GM19043 (cell line): ENCODE measurements around the gene PBX2.
"Not testable (repeated sequence)": the region's sequence is repeated elsewhere in the genome, so short reads cannot be mapped to it uniquely, and the experiment has no call there.

ENCODE experiments used
- ATAC-seq: cut with Tn5 transposase; IDR thresholded peaks from one replicate; pipeline ENCODE4 v1.9.1; 2021; ENCODE audit warnings: low read depth; ENCODE audit not compliant: unreplicated experiment

Gene PBX2, protein sequence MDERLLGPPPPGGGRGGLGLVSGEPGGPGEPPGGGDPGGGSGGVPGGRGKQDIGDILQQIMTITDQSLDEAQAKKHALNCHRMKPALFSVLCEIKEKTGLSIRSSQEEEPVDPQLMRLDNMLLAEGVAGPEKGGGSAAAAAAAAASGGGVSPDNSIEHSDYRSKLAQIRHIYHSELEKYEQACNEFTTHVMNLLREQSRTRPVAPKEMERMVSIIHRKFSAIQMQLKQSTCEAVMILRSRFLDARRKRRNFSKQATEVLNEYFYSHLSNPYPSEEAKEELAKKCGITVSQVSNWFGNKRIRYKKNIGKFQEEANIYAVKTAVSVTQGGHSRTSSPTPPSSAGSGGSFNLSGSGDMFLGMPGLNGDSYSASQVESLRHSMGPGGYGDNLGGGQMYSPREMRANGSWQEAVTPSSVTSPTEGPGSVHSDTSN

DNA sequence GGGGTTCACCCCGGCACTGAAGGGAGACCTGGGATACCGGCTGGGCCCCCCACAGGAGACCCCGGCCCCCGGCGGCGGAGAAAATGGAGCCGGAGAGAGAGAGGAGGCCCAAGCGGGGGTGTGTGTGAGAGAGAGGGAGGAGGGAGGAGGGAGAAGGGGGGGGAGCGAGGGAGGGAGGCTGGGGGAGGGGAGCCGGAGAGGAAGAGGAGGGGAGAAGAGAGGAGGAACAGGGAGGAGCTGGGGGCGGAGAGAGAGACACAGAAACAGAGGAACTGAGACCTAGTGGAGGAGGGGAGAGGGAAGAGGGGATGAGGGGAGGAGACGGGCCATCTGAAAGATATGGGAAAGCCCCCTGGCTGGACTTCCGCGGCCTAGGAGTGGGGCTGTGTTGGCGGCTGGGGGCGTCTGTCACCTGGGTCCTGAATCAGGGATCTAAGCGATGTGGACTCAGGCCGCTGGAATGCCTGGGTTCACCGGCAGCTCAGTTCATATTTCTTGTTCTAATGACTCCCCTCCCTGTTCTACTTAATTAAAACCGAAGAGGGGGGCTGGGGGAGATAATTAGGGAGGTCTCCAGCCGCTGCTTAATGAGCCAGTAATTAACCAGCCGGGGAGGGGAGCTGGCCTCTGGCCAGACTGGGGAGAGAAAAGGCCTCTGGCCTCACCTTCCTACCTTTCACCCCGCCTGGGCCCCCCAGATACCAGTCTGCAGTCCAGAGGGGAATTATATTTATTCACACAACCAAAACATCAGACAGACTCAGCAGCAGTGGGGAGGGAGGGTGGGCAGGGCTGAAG, at the start of gene PBX2:
TSS of gene PBX2 (minus strand) at position 149 of the 798 bp plus-strand sequence. CDS start 287 bp downstream, outside the sequence.
- peak; percentile 51 for ATAC-seq

DNA sequence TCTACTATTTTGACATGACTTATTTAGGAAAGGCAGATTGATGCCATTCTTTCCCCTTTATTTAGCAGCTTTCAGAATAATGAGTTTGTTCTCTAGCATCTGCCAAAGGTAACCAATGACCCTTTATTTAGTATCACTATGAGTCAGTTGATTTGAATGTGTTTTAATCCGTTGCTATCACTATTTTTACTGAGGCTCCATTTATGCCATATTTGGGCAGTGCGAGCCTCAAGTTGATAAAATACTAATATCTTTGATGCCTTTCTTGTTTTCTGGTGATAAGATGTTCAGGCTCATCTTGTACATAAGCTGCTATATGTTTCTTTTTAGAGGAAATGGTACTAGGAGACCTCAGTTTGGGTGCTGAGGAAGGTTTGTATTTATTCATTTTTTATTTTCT, 49.5 kb upstream of the PBX2 start:
- ATAC-seq: no peak

DNA sequence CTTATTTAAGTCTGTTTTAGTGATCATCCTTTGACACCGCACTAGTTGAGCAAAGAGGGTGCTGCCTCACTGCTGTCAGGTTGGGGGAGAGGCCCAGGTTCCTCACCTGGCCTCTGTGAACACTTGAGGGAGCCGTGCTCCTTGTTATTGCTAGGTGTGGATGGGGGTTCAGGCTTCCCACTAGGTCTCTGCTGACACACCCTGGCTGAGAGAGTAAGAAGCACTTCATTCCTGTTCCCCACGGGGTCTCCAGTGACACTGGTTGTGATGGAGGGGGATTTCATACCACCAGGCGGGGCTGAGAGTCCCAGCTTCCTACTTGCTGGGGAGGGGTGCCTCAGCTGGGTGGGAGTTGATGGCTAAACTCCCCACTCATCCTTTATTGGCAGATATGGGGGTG, 44.9 kb upstream of the PBX2 start:
- no peak for ATAC-seq

DNA sequence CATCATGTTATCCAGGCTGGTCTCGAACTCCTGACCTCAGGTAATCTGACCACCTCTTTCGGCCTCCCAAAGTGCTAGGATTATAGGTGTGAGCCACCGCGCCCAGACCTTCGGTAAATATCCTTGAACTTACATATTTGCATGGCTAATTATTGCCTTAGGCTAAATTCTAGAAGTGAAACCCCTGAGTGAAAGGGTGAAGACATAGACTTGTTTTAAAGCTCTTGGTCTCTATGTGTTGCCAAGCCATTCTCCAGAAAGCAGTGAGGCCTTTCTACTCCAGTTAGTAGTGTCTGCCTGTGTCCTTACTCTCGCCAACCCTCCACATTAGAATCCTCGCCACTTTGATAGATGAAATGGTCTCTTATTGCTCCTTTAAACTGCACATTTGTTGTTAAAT, 36.4 kb upstream of the PBX2 start:
- no peak for ATAC-seq

DNA sequence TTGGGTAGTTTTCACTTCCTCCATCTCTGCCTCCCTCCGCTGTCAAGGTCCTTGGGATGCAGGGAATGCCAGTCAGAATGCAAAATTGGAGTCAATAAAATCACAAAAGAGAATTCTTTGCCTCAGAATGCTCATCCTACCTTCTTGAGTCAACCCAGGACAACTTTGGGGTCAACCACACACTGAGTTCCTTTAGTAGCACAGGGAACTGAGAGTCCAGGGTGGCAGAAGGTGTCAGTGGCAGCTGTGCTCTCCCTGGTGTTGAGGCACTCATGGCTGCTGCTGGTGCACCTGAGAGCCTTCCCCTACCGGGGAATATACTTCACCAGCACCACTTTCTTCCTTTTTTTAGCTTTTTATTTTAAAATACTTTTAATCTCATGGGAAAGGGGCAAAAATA, 34.7 kb upstream of the PBX2 start:
- no peak for ATAC-seq

DNA sequence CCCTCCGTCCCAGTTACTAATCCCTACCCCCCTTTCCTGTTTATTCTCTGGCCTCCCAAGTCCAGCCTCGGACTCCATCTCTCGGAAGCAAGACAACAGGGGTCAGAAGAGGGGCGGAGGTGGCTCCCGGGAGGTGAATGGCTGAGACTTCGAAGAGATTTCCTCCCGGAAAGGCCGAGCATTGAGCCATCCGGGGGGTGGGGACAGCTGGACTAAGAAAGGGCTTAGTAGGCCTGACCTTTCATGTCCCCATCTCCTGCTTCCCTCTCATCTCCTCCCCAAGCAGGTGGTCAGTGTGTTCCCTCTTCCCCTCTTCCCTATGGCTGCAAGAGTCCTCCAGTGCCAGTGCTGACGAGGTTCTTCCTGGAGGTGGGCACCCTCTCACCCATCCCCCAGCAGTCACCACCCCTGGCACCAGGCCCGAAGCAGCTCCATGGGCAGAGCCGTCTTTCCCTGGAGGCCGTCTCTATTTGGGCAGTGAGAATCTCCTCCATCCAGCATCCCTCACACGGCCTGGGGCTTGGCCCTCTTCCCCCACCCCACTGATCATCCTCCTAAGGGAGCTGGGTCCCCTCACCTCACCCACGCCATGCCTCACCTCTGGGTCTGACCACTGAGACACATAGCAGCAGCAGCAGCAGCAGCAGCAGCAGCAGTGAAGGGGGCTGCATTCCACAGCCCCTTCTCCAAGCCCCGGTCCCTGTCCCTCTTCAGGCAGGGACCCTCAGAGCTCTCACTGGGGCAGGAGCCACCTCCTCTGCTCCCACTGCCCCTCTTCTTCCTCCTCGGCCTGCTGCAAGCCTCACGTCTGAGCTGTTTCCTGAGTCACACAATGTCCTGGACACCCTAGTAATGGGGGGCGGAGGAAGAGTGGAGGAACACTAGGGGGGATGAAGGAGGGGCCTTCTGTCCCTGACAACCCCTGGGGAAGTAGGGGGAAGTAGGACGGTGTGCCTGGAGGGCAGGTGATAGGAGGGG, 33.5 kb upstream of the PBX2 start, which contains the start of gene NOTCH4:
TSS of gene NOTCH4 (minus strand) at position 810 of the 978 bp plus-strand sequence. CDS start at position 671, 139 bp downstream.
- ATAC-seq: no peak

DNA sequence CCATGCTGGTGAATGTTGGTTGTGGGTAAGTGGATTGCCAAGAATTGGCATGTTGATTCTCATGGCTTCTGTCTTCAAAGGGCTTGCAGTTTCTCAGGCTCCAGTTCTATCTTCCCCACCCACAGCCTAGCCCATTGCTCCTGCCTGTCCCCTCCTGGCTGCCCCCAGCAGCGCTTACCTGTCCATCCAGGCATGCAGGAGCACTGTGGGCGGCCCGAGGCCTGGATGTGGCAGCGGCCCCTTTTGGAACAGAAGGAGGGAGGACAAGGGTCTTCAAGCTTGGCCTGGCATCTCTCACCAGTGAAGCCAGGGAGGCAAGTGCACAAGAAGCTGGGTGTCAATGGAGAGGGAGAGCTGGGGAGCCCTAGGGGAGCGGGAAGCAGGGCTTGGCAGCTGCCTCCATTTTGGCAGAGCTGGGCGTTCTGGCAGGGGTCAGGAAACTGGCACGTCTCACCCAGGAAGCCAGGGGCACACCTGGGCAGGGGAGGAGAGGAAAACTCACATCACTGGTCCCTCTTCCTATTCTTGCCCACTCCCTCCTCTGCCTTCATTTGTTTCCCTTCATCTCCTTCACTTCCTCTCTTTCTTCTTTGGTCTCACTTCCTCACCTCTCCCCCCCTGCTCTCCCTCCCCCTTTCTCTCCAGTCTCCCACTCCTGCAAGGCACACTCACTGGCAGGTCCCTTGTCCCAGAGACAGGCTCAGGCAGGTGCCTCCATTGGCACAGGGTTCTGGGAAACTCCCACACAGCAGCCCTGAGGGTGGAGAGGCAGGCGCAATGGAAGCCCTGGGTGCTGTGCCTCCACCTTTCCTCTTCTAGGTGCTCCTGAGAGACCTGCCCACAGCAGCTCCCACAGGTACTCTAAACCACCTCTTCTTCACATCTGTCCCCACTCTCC, 32.6 kb upstream of the PBX2 start:
- ATAC-seq: no peak

DNA sequence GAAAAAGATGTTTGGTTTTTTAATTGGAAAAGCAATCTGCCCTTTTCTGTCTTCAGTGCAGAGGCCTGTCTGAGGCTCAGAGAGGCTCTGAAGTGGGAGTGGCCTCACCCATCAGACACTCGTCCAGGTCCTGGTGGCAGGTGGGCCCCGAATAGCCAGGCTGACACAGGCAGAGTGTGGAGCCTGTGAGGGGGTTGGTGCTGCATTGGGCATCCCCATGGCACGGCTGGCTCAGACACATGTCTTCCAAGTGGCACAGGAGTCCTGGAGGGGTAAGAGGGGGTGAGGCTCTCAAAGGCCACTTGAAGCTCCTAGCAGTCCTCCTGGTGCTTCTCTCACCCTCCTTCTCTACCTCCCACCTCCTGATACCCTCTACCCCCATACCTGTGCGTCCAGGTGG, 30.0 kb upstream of the PBX2 start:
- no peak for ATAC-seq

DNA sequence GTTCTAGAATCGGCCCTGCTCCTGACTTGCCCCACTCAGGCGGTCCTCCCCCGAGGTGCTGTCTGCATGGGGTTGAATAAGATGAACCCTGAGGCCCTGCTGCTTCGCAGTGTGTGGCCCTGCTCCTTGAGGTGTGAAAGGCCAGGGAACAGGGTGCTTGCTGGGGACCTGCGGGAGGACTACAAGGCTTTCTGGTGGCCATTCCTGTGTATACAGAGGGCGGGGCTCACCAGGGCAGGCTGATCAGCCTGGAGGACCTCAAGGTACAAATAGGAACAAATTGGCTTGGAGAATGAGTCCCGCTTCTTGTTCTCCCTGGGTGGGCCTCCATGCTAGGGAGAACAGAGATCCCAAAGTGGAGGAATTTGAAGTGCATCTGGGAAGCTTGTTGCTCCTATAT, 28.2 kb upstream of the PBX2 start:
- no peak for ATAC-seq

DNA sequence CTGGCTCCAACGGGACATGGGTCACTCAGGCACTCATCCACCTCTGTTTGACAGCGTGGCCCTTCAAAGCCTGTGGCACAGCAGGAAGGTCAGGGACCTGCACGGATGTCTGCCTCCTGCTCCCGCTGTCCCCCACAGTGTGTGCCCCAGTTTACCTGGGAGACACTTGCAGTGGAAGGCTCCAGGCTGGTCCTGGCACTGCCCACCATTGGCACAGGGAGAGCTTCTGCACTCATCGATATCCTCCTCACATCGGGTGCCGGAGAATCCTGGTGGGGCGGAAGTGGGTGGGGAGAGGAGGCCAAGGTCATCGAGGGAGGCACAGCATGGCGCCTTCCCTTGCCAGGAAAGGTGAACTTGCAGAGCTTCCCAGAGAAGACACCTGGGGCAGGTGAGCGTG, 27.0 kb upstream of the PBX2 start:
- no peak for ATAC-seq

DNA sequence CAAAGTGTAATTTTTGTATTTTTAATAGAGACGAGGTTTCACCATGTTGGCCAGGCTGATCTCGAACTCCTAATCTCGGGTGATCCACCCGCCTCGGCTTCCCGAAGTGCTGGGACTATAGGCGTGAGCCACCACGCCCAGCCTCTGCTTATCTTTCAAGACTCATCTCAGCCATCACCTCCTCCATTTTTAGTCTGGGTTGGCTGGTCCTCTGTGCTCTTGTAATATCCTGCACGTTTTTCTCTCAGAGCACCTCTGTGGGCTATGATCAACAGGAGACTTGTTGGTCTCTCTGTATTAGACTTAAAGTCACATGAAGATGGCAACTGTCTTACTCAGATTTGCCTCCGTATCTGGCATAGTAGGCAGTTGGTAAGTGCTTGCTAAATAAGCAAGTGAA, 26.3 kb upstream of the PBX2 start:
- no peak for ATAC-seq

DNA sequence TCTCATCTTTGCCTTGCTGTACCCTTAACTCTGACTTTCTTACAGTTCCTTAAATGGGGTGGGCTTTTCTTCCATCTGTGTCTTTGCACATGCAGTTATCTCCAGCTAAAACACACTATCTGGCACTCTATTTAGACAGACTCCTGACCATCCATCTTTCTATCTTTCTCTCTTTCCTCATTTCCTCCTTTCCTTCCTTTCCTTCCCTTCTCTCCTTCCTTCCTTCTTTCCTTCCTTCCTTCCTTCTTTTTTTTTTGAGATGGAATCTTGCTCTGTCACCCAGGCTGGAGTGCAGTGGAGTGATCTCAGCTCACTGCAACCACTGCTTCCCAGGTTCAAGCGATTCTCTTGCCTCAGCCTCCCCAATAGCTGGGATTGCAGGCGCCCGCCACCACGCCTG, 25.6 kb upstream of the PBX2 start:
- no peak for ATAC-seq

DNA sequence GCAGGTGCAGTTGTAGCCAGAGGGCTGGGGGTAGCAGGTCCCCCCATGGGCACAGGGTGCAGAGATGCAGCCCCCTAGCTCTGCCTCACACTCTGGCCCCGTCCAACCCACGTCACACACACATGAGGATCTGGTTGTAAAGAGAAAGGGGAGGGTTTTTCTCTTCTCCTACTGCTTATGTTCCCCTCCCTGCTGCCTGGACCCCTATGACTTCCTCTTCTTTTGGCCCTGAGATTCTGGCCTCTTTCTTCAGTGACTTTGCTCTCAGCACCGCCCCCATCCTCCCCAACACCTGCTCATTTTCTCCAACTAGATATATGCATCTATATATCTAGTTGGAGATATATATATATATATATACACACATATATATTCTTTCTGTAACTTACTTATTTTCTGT, 24.1 kb upstream of the PBX2 start:
- no peak for ATAC-seq

DNA sequence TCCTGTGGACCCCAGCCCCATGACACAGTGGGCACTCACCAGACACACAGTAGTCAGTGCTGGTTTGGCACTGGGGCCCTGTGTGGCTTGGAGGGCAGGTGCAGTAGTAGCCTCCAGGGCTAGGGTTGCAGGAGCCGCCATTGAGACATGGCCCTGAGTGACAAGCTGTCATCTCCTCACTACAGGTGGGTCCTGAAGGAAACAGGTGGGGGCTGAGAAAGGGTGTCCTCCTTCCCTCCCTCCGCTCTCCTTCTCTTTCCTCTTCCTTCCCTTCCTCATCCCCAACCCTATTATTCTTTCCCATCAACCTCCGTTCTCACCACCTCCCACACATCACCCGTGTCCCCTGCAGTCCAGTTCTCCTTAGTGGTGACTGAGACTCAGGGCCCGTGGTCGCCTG, 23.6 kb upstream of the PBX2 start:
- ATAC-seq: no peak

DNA sequence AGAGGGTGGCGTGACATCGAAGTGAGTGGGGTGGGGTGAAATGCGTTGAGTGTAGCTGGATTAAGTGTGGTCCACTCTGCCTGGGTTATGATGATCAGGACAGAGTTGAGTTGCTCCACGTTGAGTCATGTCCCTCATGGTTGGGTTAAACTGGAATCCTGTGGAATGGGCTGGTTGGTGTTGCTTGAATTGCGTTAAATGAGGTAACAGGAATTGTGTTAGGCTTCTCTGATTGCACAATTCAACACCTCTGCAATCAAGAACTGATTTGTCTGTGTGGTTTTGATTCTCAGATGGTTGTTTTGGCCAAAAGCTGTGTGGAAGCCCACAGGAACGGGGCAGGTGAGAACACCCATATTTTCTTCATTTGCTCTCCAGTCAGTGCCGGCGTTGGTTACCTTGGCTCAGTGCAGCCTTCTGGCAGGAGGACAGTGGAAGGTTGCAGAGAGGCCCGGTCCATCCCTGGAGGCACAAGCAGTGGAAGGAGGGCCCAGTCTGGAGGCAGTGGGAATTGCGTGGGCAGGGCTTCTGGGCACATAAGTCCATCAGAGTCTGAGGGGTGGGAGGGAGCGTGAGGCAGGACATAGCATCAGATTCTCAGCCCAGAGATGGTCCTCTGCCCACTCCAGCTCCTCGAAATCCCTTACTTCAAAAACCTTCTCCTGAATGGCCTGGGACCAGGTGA, 22.2 kb upstream of the PBX2 start:
- ATAC-seq: no peak

DNA sequence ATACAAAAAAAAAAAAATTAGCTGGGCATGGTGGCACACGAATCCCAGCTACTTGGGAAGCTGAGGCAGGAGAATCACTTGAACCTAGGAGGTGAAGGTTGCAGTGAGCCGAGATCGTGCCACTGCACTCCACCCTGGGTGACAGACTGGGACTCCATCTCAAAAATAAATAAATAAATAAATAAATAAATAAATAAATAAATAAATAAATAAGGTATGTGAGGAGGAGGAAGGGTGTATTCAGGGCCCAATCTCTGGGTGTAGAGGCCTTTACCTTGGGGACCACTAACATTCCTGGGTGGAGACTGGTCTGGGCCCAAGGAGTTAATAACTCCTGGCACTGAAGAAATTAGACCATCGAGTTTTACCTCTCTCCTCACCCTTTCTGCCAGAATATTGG, 21.4 kb upstream of the PBX2 start:
- ATAC-seq: not testable (repeated sequence)

DNA sequence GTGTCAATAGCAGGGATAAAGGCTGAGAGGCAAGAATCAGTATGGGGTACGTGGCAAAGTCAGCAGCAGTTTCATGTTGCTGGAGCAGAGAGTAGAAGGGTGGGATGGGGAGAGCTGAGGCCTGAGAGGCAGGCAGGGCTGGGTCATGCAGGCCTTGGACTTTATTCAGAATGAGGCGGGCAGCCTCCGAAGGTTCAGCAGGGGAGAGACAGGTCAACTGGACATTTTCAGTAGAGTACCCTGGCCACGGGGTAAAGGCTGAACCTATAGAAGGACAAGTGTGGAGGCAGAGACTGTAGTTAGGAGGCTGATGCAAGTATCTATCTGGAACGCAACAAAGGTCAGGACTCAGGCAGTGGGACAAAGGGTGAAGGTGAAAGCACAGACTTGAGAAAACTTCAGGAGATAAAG, 20.2 kb upstream of the PBX2 start:
- ATAC-seq: no peak

DNA sequence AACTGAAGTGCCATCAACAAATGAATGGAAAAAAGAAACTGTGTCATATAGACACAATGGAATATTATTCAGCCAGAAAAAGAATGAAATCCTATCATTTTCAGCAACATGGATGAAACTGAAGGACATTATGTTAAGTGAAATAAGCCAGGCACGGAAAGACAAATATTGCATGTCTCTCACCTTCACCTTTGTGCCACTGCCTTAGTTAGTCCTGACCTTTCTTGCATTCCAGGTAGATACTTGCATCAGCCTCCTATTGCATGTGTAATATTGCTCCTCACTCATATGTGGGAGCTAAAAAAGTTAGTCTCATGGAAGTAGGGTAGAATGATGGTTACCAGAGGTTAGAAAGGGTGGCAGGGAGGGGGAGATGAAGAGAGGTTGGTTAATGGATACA, 19.0 kb upstream of the PBX2 start:
- no peak for ATAC-seq

DNA sequence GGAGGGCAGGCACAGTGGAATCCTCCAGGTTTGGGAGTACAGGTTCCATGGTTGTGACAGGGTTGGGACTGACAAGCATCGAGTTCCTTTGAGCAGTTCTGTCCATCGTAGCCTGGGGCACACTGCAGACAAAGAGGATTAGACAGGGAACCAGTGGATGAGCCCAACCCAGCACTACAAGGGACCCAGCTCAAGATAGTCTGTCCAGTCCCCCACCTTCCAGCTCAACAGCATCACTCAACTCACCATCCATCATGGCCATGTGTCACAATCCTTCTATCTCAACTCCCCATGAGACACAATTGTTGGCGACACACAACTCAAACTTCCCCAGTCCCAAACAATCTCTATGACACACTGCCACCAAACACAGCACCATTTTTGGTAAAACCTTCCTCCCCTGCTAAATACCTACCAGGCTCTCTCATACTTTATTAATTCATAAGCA, 14.3 kb upstream of the PBX2 start:
- no peak for ATAC-seq
